Chondrocyte (in vitro differentiated cells): Measurements from ENCODE around the gene TFF3. TPM values are rescaled to one million over a fixed set of nuclear protein-coding genes. Genes with fewer than 3 reads are reported as not detected.

ENCODE experiments used
- DNase-seq: peaks from one replicate; pipeline ENCODE4 v3.0.0; 2021; ENCODE audit warnings: mixed read lengths, low spot score
- H3K27ac Mint-ChIP-seq: one replicate; pipeline ENCODE4 v1.8.0; 2021; ENCODE audit warnings: mild to moderate bottlenecking, moderate library complexity, mixed read lengths; ENCODE audit not compliant: unreplicated experiment
- H3K27me3 Mint-ChIP-seq: 2 replicates; pipeline ENCODE4 v1.8.0; 2021; ENCODE audit warnings: low read depth, mixed read lengths
- H3K36me3 Mint-ChIP-seq: 2 replicates; pipeline ENCODE4 v1.8.0; 2021; ENCODE audit warnings: low read depth, mixed read lengths
- H3K4me1 Mint-ChIP-seq: 2 replicates; pipeline ENCODE4 v1.8.0; 2021; ENCODE audit warnings: low read depth, mild to moderate bottlenecking, mixed read lengths
- H3K4me3 Mint-ChIP-seq: one replicate; pipeline ENCODE4 v1.8.0; 2021; ENCODE audit warnings: mild to moderate bottlenecking, moderate library complexity, mixed read lengths; ENCODE audit not compliant: unreplicated experiment
- H3K9me3 Mint-ChIP-seq: 2 replicates; pipeline ENCODE4 v1.8.0; 2021; ENCODE audit warnings: low read depth, mixed read lengths
- long read RNA-seq: library from polyadenylated mRNA; stranded (forward); transcript quantifications from one replicate; pipeline ENCODE4 v2.0.0, GENCODE V29; 2021
- total RNA-seq: library from RNA; stranded (reverse); gene quantifications from 3 replicates; pipeline ENCODE4 v1.2.1, GENCODE V29; 2021
- TF ChIP-seq, protein P1 (sequence below): fragments of 200-600 bp; sonication (generic); IDR thresholded peaks from 2 replicates; pipeline ENCODE4 v1.5.0; 2021; ENCODE audit warnings: antibody characterized with exemption, mild to moderate bottlenecking, moderate library complexity

Gene TFF3, protein sequence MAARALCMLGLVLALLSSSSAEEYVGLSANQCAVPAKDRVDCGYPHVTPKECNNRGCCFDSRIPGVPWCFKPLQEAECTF
- total RNA-seq, result 1.3 to 6.0 TPM in 2 of 3 replicates, not detected in the other
- long read RNA-seq, result 0 reads

DNA sequence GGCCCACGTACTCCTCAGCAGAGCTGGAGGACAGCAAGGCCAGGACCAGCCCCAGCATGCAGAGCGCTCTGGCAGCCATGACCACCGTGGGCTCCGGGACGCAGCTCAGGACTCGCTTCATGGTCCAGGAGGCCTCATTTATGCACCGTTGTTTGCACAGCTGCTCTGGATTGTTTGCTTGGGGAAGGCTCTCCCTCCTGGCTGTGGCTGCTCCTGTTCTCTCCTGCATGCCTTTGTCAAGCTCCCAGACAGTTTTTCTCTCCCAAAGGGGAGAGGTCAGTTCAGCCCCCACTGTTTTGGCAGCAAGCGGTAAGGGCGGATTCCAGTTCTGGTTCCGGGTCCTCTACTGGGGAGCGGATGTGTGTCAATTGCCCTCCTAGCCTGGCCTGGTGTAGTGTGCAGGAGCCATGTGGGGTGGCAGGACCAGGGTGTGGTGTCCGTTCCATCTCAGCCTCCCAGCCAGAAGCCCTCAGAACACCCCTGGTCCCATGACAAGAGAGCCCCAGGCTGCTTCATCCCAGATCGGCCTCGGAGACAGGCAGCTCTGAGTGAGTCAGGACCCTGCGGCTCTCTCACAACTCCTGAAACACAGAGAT, at the start of gene TFF3:
TSS of gene TFF3 (minus strand) at position 114 of the 596 bp plus-strand sequence. CDS start at position 79, 35 bp downstream.
- peaks cover 15% of the 10 kb centered on the region for H3K4me1 Mint-ChIP-seq
- no peaks in the 10 kb centered on the region for H3K36me3 Mint-ChIP-seq
- H3K27ac Mint-ChIP-seq, result peak within 1 kb of the TSS; percentile 29
- no peaks in the 10 kb centered on the region for H3K9me3 Mint-ChIP-seq
- H3K27me3 Mint-ChIP-seq, result no peaks in the 10 kb centered on the region
- no peak within 1 kb of the TSS for H3K4me3 Mint-ChIP-seq
- DNase-seq, result no peak
- TF ChIP-seq, protein P1, sequence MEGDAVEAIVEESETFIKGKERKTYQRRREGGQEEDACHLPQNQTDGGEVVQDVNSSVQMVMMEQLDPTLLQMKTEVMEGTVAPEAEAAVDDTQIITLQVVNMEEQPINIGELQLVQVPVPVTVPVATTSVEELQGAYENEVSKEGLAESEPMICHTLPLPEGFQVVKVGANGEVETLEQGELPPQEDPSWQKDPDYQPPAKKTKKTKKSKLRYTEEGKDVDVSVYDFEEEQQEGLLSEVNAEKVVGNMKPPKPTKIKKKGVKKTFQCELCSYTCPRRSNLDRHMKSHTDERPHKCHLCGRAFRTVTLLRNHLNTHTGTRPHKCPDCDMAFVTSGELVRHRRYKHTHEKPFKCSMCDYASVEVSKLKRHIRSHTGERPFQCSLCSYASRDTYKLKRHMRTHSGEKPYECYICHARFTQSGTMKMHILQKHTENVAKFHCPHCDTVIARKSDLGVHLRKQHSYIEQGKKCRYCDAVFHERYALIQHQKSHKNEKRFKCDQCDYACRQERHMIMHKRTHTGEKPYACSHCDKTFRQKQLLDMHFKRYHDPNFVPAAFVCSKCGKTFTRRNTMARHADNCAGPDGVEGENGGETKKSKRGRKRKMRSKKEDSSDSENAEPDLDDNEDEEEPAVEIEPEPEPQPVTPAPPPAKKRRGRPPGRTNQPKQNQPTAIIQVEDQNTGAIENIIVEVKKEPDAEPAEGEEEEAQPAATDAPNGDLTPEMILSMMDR, result no peak

DNA sequence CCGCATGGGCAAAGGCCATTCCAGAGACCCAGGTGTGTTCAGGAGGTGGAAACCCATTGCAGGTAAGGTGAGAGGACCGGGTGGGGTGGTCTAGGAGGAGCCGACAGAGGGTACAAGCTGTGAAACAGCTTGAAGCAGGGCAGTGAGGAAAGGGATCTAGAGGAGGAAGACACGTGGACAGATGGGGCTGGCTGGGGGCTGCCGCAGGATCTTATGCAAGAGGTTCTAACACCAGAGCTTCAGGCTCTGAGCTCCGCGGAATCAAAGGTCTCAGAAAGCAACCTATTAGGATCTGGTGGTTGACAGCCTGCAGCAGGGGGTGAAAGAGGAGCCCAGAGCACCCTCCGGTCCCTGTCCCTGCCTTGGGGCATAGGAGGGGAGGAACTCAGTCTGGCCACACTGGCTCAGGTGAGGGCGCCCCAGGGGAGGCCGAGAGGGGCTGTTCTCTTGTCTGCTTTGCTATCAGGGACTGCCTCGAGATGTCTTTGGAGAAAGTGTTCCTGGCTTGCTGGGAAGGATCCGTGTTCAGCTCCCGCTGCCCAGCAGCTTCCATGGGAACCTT, 49.2 kb upstream of the TFF3 start:
- TF ChIP-seq, protein P1, result no peak
- no peaks in the 10 kb centered on the region for H3K36me3 Mint-ChIP-seq
- H3K27me3 Mint-ChIP-seq, result peaks cover 29% of the 10 kb centered on the region
- no peak overlapping the region for H3K4me3 Mint-ChIP-seq
- no peak for DNase-seq
- no peaks in the 10 kb centered on the region for H3K9me3 Mint-ChIP-seq
- H3K27ac Mint-ChIP-seq, result no peak overlapping the region
- H3K4me1 Mint-ChIP-seq, result no peaks in the 10 kb centered on the region

DNA sequence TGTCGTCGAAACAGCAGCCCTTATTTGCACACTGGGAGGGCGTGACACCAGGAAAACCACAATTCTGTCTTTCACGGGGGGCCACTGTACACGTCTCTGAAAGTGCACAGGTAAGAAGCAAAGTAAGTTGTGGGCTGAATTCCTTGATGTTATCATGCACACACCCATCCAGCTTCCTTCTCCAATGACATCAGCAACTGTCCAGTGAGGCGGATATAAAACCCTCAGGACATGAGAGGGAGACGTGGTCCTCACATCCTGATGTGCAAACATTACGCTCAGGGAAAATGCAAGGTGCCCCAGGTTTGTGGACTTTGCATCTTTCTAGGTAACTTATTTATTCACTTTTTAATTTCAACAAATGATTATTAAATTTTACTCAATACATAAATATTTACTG, 48.1 kb upstream of the TFF3 start:
- TF ChIP-seq, protein P1, result no peak
- H3K4me3 Mint-ChIP-seq, result no peak overlapping the region
- no peaks in the 10 kb centered on the region for H3K9me3 Mint-ChIP-seq
- H3K36me3 Mint-ChIP-seq, result no peaks in the 10 kb centered on the region
- H3K4me1 Mint-ChIP-seq, result no peaks in the 10 kb centered on the region
- DNase-seq, result no peak
- no peak overlapping the region for H3K27ac Mint-ChIP-seq
- H3K27me3 Mint-ChIP-seq, result peaks cover 32% of the 10 kb centered on the region

DNA sequence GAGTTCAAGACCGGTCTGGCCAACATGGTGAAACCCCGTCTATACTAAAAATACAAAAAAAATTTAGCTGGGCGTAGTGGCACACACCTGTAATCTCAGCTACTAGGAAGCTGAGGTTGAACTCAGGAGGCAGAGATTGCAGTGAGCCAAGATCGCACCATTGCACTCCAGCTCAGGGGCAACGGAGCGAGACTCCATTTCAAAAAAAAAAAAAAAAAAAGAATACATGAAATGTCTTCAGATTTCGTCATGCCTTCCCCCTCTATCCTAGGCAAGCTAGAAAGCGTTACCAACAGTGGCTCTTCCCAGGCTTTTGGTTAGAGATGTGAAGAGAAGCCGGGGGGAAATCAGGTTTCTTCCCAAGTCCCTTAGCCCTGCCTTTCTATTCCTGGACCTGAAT, 47.5 kb upstream of the TFF3 start:
- Mint-ChIP-seq H3K9me3 (no peaks in the 10 kb centered on the region), H3K27me3 (peaks cover 32% of the 10 kb centered on the region), H3K4me3 (no peak overlapping the region), H3K4me1 (no peaks in the 10 kb centered on the region), H3K27ac (no peak overlapping the region), H3K36me3 (no peaks in the 10 kb centered on the region)
- DNase-seq, result no peak
- TF ChIP-seq, protein P1, result no peak

DNA sequence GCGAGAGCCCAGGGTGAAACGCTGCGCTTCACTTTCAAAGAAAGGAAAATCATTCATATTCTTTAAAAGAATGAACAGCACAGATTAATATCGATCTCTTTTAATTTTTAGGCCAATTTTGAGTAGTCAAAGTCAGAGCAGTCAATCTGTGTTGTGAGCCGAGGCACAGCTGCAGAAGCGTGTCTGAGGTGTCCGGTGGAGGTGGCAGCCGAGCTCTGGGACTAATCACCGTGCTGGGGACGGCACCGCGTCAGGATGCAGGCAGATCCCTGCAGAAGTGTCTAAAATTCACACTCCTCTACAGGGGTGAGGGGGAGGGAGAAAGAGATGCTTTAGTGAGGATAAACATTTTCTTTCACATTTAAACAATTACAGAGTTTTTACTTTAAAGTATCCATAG, 47.0 kb upstream of the TFF3 start:
- Mint-ChIP-seq H3K4me3 (no peak overlapping the region), H3K9me3 (no peaks in the 10 kb centered on the region), H3K27ac (no peak overlapping the region), H3K36me3 (no peaks in the 10 kb centered on the region), H3K4me1 (no peaks in the 10 kb centered on the region), H3K27me3 (peaks cover 34% of the 10 kb centered on the region)
- TF ChIP-seq, protein P1, result no peak
- DNase-seq, result peak; percentile 58
